Gastrocnemius medialis (tissue), 4 donors: Measurements from ENCODE around the gene CROCC.

Experiments used
- POLR2A ChIP-seq, 2 donors: fragments of 450-650 bp; IDR thresholded peaks; one replicate each; pipeline ENCODE4 v1.6.1; 2017; ENCODE audit warnings: antibody characterized with exemption in 2 of 2, mild to moderate bottlenecking in 2 of 2, moderate library complexity in 2 of 2
- TF ChIP-seq, protein P1 (sequence below), 5 experiments: fragments of 450-650 bp in 3 of 5; fragments of 200-600 bp in 2 of 5; sonication (generic) in 2 of 5; IDR thresholded peaks in 4 of 5; conservative IDR thresholded peaks in 1 of 5; 1 replicate in 4 of 5; 2 replicates in 1 of 5; pipeline ENCODE4 v1.5.1; 2016 to 2019; ENCODE audit warnings: antibody characterized with exemption in 5 of 5, mild to moderate bottlenecking in 3 of 5, moderate library complexity in 3 of 5

GRCh38 chr1:16954579-16954978, 32.8 kb downstream of the CROCC start:
- TF ChIP-seq, protein P1, sequence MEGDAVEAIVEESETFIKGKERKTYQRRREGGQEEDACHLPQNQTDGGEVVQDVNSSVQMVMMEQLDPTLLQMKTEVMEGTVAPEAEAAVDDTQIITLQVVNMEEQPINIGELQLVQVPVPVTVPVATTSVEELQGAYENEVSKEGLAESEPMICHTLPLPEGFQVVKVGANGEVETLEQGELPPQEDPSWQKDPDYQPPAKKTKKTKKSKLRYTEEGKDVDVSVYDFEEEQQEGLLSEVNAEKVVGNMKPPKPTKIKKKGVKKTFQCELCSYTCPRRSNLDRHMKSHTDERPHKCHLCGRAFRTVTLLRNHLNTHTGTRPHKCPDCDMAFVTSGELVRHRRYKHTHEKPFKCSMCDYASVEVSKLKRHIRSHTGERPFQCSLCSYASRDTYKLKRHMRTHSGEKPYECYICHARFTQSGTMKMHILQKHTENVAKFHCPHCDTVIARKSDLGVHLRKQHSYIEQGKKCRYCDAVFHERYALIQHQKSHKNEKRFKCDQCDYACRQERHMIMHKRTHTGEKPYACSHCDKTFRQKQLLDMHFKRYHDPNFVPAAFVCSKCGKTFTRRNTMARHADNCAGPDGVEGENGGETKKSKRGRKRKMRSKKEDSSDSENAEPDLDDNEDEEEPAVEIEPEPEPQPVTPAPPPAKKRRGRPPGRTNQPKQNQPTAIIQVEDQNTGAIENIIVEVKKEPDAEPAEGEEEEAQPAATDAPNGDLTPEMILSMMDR (IDR thresholded peaks at IDR 0.05 in 4 of 5, conservative IDR thresholded peaks at IDR 0.05 in 1 of 5) = no peak
- TF ChIP-seq POLR2A (IDR thresholded peaks at IDR 0.05) = no peak
